A673 (cell line): ENCODE measurements around the gene ANKRD11. TPM values are rescaled to one million over a fixed set of nuclear protein-coding genes. Genes with fewer than 3 reads are reported as not detected.

Experiments
- BruUV-seq: library from RNA; stranded (reverse); fragments of 400-500 nt; replicated peaks from 2 replicates; lab custom pipeline; 2021; lab: Mats Ljungman, UMichigan
- CTCF ChIA-PET: fragments of 300-600 bp; sonication (Branson Sonifier 250); formaldehyde crosslinking; loops from one replicate; lab custom pipeline; 2022; ENCODE audit warnings: antibody characterized with exemption; lab: Charles Lee
- POLR2A ChIA-PET: fragments of 300-600 bp; sonication (Branson Sonifier 250); formaldehyde crosslinking; loops from one replicate; lab custom pipeline; 2022; ENCODE audit warnings: antibody characterized with exemption; ENCODE audit not compliant: low non-redundant PET; lab: Charles Lee
- DNase-seq: peaks from one replicate; pipeline ENCODE4 v3.0.0-alpha.2; 2015; ENCODE audit warnings: low spot score
- H3K27ac ChIP-seq: fragments of 200-600 bp; sonication (generic); 2 replicates; pipeline ENCODE4 v1.5.1; 2016; ENCODE audit warnings: mixed run types, low read depth, mild to moderate bottlenecking, mixed read lengths, antibody characterized with exemption, low read length; ENCODE audit not compliant: poor library complexity, severe bottlenecking
- H3K27me3 ChIP-seq: fragments of 200-600 bp; sonication (generic); replicated peaks from 2 replicates; pipeline ENCODE4 v1.6.1; 2017; ENCODE audit warnings: mixed run types, low read depth, mild to moderate bottlenecking, mixed read lengths, antibody characterized with exemption, low read length; ENCODE audit not compliant: insufficient read depth, poor library complexity
- H3K36me3 ChIP-seq: fragments of 200-600 bp; sonication (generic); 2 replicates; pipeline ENCODE4 v1.6.1; 2016; ENCODE audit warnings: mixed run types, mild to moderate bottlenecking, mixed read lengths, antibody characterized with exemption, low read length; ENCODE audit not compliant: insufficient read depth, poor library complexity, severe bottlenecking
- H3K4me1 ChIP-seq: fragments of 200-600 bp; sonication (generic); 2 replicates; pipeline ENCODE4 v1.6.1; 2017; ENCODE audit warnings: mixed run types, mild to moderate bottlenecking, mixed read lengths, antibody characterized with exemption, low read length; ENCODE audit not compliant: insufficient read depth, poor library complexity, severe bottlenecking
- H3K4me3 ChIP-seq: fragments of 200-600 bp; sonication (generic); 2 replicates; pipeline ENCODE4 v1.5.1; 2016; ENCODE audit warnings: low read depth, mixed run types, mild to moderate bottlenecking, mixed read lengths, low read length; ENCODE audit not compliant: poor library complexity, severe bottlenecking
- H3K9me3 ChIP-seq: fragments of 200-600 bp; sonication (generic); 2 replicates; pipeline ENCODE4 v1.6.1; 2016; ENCODE audit warnings: mixed run types, low read depth, mild to moderate bottlenecking, mixed read lengths, antibody characterized with exemption, low read length; ENCODE audit not compliant: poor library complexity, severe bottlenecking
- EZH2 ChIP-seq: fragments of 200-600 bp; sonication (generic); IDR thresholded peaks from 2 replicates; pipeline ENCODE4 v1.6.1; 2017; ENCODE audit warnings: borderline replicate concordance, low read depth, mild to moderate bottlenecking, mixed read lengths, antibody characterized with exemption, low read length; ENCODE audit not compliant: poor library complexity, severe bottlenecking
- intact Hi-C: fragments of 100-400 bp; cut with micrococcal nuclease; formaldehyde crosslinking; loops from one replicate; pipeline ENCODE4 v1.10.0; 2022; ENCODE audit not compliant: unreplicated experiment
- total RNA-seq: library from RNA; stranded (reverse); gene quantifications from 2 replicates; pipeline ENCODE4 v1.2.3, GENCODE V29; 2021
- TF ChIP-seq, protein P1 (sequence below): fragments of 300-800, 200-600 bp; sonication (generic); conservative IDR thresholded peaks from 2 replicates; pipeline ENCODE4 v1.5.1; 2017; ENCODE audit warnings: low read depth, mild to moderate bottlenecking, antibody characterized with exemption, low read length, moderate library complexity, mixed read lengths

ANKRD11 gene
- total RNA-seq, 1 experiment from 2014 or later: 217 TPM

DNA sequence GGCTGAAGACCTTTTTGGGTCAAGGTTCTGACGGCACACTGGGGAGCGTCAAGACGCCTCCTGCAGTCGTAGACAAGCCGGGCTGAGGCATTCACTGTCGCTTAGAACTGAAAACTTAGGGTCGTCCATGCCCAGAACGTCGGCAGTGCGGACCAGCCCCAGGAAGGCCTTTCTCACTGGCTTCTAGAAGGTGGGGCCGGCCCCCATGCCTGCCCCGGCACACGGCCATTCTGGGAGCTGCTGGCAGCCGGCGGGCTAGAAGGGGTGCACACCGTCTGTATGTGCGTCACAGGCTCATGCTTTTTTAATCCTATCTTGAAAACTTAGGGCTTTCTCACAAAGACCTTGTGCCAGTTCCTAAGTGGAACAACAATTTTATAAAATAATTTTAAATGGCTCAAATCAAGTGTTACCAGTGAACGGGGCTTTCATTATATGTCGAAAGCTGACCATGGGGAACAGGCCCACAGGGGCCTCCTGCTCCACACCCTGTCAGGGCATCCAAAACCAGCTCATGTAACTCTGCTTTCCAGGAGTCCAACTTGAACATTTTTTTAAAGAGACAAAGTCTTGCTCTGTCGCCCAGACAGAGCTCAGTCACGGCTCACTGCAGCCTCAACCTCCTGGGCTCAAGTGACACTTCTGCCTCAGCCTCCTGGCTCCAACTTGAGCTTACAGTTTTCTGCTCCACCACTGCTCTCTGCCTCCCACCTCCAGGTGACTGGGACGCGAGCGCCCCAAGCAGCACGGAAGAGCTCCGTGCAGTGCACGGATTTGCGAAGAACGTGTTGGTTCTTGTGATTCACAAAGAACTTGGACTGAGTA, 111.2 kb downstream of the ANKRD11 start:
- Histone ChIP-seq H3K4me3 (no peak overlapping the region), H3K27me3 (no peaks in the 10 kb centered on the region), H3K27ac (no peak overlapping the region), H3K4me1 (no peaks in the 10 kb centered on the region), H3K36me3 (no peaks in the 10 kb centered on the region), H3K9me3 (no peaks in the 10 kb centered on the region)
- ChIA-PET POLR2A (no interaction called here), CTCF (no interaction called here)
- BruUV-seq: no TSS peak
- no peak for TF ChIP-seq EZH2
- TF ChIP-seq, protein P1, sequence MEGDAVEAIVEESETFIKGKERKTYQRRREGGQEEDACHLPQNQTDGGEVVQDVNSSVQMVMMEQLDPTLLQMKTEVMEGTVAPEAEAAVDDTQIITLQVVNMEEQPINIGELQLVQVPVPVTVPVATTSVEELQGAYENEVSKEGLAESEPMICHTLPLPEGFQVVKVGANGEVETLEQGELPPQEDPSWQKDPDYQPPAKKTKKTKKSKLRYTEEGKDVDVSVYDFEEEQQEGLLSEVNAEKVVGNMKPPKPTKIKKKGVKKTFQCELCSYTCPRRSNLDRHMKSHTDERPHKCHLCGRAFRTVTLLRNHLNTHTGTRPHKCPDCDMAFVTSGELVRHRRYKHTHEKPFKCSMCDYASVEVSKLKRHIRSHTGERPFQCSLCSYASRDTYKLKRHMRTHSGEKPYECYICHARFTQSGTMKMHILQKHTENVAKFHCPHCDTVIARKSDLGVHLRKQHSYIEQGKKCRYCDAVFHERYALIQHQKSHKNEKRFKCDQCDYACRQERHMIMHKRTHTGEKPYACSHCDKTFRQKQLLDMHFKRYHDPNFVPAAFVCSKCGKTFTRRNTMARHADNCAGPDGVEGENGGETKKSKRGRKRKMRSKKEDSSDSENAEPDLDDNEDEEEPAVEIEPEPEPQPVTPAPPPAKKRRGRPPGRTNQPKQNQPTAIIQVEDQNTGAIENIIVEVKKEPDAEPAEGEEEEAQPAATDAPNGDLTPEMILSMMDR: no peak
- intact Hi-C loops: no loop called here
- DNase-seq: no peak

DNA sequence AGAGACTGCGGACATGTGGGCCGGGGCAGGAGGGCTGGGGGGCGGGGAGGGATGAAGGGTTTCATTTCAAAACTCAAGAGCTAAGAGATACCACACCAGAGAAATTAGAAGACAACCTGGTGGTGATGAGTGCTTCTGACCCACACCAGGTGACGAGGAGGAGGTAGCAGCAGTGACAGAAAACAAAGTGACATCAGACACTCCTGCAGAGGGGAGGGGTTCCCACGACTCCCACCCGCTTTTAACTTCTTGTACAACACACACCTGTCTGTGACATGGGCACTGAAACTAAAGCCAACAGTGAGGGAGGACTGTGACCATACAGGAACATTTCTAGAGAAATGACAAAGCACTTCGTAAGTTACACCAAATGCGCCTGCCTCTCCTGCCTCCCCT, 112.9 kb downstream of the ANKRD11 start:
- no TSS peak for BruUV-seq
- ChIA-PET CTCF (no interaction called here), POLR2A (no interaction called here)
- intact Hi-C loops: no loop called here
- TF ChIP-seq EZH2: no peak
- TF ChIP-seq, protein P1: no peak
- Histone ChIP-seq H3K36me3 (no peaks in the 10 kb centered on the region), H3K9me3 (no peaks in the 10 kb centered on the region), H3K4me3 (no peak overlapping the region), H3K27ac (no peak overlapping the region), H3K27me3 (no peaks in the 10 kb centered on the region), H3K4me1 (no peaks in the 10 kb centered on the region)
- no peak for DNase-seq

DNA sequence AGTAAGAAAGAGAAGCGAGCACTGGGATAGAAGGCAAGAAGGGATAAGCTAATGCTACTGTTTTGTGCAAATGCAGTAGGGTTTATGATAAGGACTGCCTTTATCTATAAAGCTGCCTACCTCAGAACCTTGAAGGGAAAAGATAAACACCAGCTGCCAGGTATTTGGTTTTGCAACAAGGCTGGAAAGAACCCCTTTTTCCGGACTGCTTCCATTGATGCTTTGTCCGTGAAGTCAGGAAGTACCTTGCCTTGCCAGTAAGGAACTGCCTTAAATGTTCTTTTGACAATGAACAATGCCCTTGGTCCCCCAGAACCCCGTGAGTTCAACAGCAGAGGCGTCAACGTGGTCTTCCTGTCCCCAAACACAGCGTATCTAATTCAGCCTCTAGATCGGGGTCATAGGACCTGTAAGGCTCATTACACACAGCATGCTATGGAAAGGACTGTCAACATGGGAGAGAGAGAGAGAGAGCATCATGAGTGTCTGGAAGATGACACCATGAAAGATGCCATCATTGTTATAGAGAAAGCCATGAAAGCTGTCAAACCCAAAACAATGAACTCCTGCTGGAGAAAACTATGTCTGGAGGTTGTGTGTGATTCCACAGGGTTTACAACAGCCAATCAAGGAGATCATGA, 113.4 kb downstream of the ANKRD11 start:
- H3K4me1 ChIP-seq: no peaks in the 10 kb centered on the region
- POLR2A ChIA-PET: no interaction called here
- intact Hi-C loops: no loop called here
- no peaks in the 10 kb centered on the region for H3K36me3 ChIP-seq
- CTCF ChIA-PET: no interaction called here
- H3K9me3 ChIP-seq: no peaks in the 10 kb centered on the region
- H3K27ac ChIP-seq: no peak overlapping the region
- H3K27me3 ChIP-seq: no peaks in the 10 kb centered on the region
- TF ChIP-seq, protein P1: no peak
- no peak for TF ChIP-seq EZH2
- no peak for DNase-seq
- no TSS peak for BruUV-seq
- H3K4me3 ChIP-seq: no peak overlapping the region
